SK-N-DZ (cell line): Measurements from ENCODE around the gene OR51S1. TPM values are rescaled to one million over a fixed set of nuclear protein-coding genes. Genes with fewer than 3 reads are reported as not detected.
"Not testable (repeated sequence)": the region's sequence is repeated elsewhere in the genome, so short reads cannot be mapped to it uniquely, and the experiment has no call there.

Experiments used
- DNase-seq: peaks from one replicate; pipeline ENCODE4 v3.0.0-alpha.2; 2015; ENCODE audit warnings: low spot score
- polyA plus RNA-seq, 2 experiments: library from polyadenylated mRNA; depleted of rRNA; stranded (reverse); fragments of >200 nt; gene quantifications; 2 replicates each; pipeline ENCODE4 v1.2.3, GENCODE V29; 2014

OR51S1 gene
- polyA plus RNA-seq (2014; cell fraction: cytosol; rRNA removed), result not detected in 2 replicates
- polyA plus RNA-seq (2014; cell fraction: nucleus; rRNA removed), result not detected in 2 replicates

- DNase-seq, result no peak
These were observed at the start of gene OR51S1 for GRCh38 chr11:4848908-4849532. Gene OR51S1 (minus strand): TSS chr11:4849208. CDS start chr11:4849208, 0 bp downstream.

- DNase-seq, result no peak
These were observed 43.1 kb upstream of the OR51S1 start for GRCh38 chr11:4891996-4892640.

GRCh38 chr11:4890279-4890678 lies 41.3 kb upstream of the OR51S1 start:
- no peak for DNase-seq

GRCh38 chr11:4887591-4887990 lies 38.6 kb upstream of the OR51S1 start:
- no peak for DNase-seq

GRCh38 chr11:4886186-4886585 lies 37.2 kb upstream of the OR51S1 start:
- no peak for DNase-seq

- no peak for DNase-seq
These were observed 35.4 kb upstream of the OR51S1 start for GRCh38 chr11:4884361-4884760.

- no peak for DNase-seq
These were observed 33.5 kb upstream of the OR51S1 start for GRCh38 chr11:4882543-4882942.

- DNase-seq, result no peak
These were observed 33.0 kb upstream of the OR51S1 start, which contains the start of gene OR51T1 for GRCh38 chr11:4881860-4882500. Gene OR51T1 (plus strand): TSS chr11:4881900. CDS start chr11:4881900, 0 bp downstream.

- DNase-seq, result no peak
These were observed 32.2 kb upstream of the OR51S1 start for GRCh38 chr11:4881188-4881587.

GRCh38 chr11:4865855-4866254 lies 16.8 kb upstream of the OR51S1 start:
- DNase-seq, result no peak

GRCh38 chr11:4863876-4864275 lies 14.9 kb upstream of the OR51S1 start:
- DNase-seq, result no peak

GRCh38 chr11:4862447-4863236 lies 13.6 kb upstream of the OR51S1 start:
- DNase-seq, result no peak

GRCh38 chr11:4854286-4854685 lies 5.3 kb upstream of the OR51S1 start:
- not testable (repeated sequence) for DNase-seq

- no peak for DNase-seq
These were observed 2.0 kb upstream of the OR51S1 start for GRCh38 chr11:4851033-4851432.

- DNase-seq, result no peak
These were observed 9.0 kb downstream of the OR51S1 start for GRCh38 chr11:4839851-4840549.

GRCh38 chr11:4830909-4831308 lies 18.1 kb downstream of the OR51S1 start:
- no peak for DNase-seq

- no peak for DNase-seq
These were observed 18.7 kb downstream of the OR51S1 start for GRCh38 chr11:4830346-4830745.

- no peak for DNase-seq
These were observed 22.6 kb downstream of the OR51S1 start for GRCh38 chr11:4826425-4826824.

- DNase-seq, result no peak
These were observed 23.9 kb downstream of the OR51S1 start for GRCh38 chr11:4825132-4825531.

GRCh38 chr11:4821021-4821420 lies 28.0 kb downstream of the OR51S1 start, which contains the start of gene OR51F2:
Gene OR51F2 (plus strand): TSS chr11:4821321. CDS start chr11:4821422, 101 bp downstream.
- no peak for DNase-seq

- no peak for DNase-seq
These were observed 39.8 kb downstream of the OR51S1 start for GRCh38 chr11:4809246-4809645.
